GM12875 (cell line): ENCODE results near the gene CCNF.

Experiments used
- H3K4me3 ChIP-seq: one replicate; pipeline ENCODE4 v1.5.1; 2011; ENCODE audit warnings: low read depth, low read length, control low read depth
- TF ChIP-seq, protein P1 (sequence below): IDR thresholded peaks from 2 replicates; pipeline ENCODE4 v1.5.1; 2011; ENCODE audit warnings: low read depth, mild to moderate bottlenecking, control low read depth, inconsistent platforms, low read length, moderate library complexity, borderline replicate concordance; ENCODE audit not compliant: insufficient read depth

CCNF gene

GRCh38 chr16:2484898-2485508, 55.8 kb downstream of the CCNF start:
- no peak overlapping the region for H3K4me3 ChIP-seq
- TF ChIP-seq, protein P1, sequence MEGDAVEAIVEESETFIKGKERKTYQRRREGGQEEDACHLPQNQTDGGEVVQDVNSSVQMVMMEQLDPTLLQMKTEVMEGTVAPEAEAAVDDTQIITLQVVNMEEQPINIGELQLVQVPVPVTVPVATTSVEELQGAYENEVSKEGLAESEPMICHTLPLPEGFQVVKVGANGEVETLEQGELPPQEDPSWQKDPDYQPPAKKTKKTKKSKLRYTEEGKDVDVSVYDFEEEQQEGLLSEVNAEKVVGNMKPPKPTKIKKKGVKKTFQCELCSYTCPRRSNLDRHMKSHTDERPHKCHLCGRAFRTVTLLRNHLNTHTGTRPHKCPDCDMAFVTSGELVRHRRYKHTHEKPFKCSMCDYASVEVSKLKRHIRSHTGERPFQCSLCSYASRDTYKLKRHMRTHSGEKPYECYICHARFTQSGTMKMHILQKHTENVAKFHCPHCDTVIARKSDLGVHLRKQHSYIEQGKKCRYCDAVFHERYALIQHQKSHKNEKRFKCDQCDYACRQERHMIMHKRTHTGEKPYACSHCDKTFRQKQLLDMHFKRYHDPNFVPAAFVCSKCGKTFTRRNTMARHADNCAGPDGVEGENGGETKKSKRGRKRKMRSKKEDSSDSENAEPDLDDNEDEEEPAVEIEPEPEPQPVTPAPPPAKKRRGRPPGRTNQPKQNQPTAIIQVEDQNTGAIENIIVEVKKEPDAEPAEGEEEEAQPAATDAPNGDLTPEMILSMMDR = no peak

- TF ChIP-seq, protein P1 = no peak
- no peak overlapping the region for H3K4me3 ChIP-seq
These were observed 56.7 kb downstream of the CCNF start for GRCh38 chr16:2485811-2486507.

- TF ChIP-seq, protein P1 = peak; percentile 47
These were observed 57.6 kb downstream of the CCNF start for GRCh38 chr16:2486645-2487516.

GRCh38 chr16:2487517-2487842, 58.2 kb downstream of the CCNF start:
- TF ChIP-seq, protein P1 = no peak
- no peak overlapping the region for H3K4me3 ChIP-seq

More at GRCh38 chr16:2486645-2487516, 57.6 kb downstream of the CCNF start:
- no peak overlapping the region for H3K4me3 ChIP-seq

GRCh38 chr16:2487903-2488531, 58.8 kb downstream of the CCNF start:
- no peak overlapping the region for H3K4me3 ChIP-seq

GRCh38 chr16:2489581-2489980, 60.3 kb downstream of the CCNF start:
- TF ChIP-seq, protein P1 = no peak
- no peak overlapping the region for H3K4me3 ChIP-seq

More at GRCh38 chr16:2487903-2488531, 58.8 kb downstream of the CCNF start:
- TF ChIP-seq, protein P1 = no peak
